ENCODE measurements around the gene HLA-A.
"Not testable (repeated sequence)": the region's sequence is repeated elsewhere in the genome, so short reads cannot be mapped to it uniquely, and the experiment has no call there.

The HLA-A gene

DNA sequence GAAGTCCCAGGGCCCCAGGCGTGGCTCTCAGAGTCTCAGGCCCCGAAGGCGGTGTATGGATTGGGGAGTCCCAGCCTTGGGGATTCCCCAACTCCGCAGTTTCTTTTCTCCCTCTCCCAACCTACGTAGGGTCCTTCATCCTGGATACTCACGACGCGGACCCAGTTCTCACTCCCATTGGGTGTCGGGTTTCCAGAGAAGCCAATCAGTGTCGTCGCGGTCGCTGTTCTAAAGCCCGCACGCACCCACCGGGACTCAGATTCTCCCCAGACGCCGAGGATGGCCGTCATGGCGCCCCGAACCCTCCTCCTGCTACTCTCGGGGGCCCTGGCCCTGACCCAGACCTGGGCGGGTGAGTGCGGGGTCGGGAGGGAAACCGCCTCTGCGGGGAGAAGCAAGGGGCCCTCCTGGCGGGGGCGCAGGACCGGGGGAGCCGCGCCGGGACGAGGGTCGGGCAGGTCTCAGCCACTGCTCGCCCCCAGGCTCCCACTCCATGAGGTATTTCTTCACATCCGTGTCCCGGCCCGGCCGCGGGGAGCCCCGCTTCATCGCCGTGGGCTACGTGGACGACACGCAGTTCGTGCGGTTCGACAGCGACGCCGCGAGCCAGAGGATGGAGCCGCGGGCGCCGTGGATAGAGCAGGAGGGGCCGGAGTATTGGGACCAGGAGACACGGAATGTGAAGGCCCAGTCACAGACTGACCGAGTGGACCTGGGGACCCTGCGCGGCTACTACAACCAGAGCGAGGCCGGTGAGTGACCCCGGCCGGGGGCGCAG, at the start of gene HLA-A:
Gene HLA-A, plus strand, starts transcription at position 258 of the 778 bp plus-strand sequence. Its CDS starts 22 bp downstream, at position 280.
- DNase-seq, result peak; percentile 78 to 82

- DNase-seq, result no peak
These were observed 49.6 kb upstream of the HLA-A start for GRCh38 chr6:29892696-29893095.

DNA sequence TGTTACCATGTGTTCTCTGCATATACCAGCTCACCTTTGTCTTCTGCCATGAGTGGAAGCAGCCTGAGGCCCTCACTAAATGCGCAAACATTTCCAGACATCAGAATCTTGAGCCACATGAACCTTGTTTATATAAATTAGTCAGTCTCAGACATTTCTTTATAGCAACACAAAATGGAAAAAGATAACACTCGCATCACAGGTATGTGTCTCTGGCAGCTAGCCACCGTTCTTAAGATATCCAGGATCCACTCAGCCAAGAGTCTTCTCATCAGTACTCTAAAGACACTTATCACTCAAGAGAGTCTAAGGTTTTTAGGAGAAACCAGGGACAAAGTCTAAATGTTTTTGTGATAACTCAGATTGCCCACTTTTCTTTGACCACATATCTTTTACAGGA, 43.1 kb upstream of the HLA-A start:
- DNase-seq, result no peak

- DNase-seq, result no peak
These were observed 37.0 kb upstream of the HLA-A start for GRCh38 chr6:29905286-29905685.

DNA sequence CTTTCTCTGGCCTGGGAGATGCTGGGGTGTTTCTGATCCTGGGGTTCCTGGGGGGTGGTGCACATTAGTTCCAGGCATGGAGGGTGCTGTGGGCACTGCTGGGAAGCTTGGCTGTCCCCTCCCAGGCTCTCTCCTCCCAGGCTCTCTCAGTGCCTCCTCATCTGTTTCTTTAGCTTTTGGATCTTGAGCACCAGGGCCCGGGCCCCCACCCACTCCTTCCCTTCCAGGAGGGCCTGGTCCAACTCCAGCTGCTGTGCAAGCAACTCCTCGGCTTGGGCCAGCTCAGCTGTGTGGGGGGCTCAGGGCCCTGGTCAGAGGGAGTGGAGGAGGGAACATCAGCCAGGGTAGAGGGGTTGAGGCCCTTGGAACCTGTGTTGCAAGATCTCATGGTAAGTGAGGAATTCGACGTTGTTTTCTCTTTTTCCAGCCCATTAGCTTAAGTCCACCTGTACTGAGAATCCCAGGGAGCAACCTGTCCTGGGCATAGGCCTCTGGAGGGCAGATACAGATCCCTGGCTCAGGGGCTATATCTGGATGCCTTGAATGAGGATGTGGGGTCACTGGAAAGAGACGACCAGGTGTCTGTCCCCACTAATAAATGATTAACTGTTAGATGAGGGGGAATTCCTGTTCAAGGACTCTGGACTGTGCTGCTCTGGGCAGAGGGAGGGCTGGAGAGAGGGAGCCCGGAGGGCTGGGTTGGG, 34.5 kb upstream of the HLA-A start:
- DNase-seq, result no peak

DNA sequence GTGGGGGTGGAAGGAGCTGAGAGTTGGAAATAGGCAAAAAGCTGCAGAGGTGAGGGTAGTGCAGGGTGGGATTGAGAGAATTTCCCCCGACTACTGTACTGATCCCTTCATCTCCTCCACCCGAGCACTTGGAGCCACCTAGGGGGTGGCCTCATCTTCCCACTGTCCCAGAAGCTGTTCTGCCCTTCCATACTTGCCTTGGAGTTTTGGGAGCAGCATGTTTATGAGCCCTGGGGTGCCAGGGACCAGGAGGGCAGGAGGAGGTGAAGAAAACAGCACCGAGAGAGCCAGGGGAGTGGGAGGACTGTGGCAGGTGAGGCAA, 34.0 kb upstream of the HLA-A start:
- DNase-seq, result no peak

DNA sequence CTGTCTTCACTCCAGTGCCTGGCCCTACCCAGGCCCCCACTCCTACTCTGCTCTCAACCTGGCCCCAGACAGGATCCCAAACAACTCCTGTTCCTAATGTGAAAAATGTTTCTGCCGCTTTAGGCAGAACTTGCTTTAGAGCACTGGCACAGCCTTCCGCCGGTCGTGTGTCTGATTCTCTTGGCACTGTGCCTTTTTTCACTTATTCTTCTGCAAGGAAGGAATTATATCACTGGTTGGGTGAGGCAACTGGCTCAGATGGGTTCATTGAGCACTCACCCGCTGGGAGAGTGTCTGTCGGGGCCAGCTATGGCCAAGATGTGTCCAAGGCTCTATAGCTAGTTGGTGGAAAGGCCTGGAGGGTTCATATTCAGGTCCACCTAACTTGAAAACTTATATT, 33.6 kb upstream of the HLA-A start:
- DNase-seq, result no peak

DNA sequence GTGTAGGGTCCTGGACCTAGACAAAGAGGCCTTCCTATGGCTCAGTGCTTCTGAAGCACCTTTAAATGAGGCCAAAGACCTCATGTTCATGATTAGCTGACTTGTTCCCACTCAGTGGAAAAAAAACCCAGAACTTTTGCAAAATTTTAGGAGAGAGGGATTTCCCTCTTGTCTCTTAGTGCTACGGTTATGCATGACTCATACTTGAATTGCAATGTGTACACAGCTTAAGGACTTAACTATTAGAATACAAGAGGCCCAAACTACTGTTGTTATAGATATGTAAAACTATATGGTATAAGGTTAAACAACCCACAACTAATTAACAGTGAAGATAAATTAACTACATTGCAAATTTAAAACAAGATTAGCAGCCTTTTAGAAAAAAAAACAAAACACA, 32.3 kb upstream of the HLA-A start:
- DNase-seq, result no peak

DNA sequence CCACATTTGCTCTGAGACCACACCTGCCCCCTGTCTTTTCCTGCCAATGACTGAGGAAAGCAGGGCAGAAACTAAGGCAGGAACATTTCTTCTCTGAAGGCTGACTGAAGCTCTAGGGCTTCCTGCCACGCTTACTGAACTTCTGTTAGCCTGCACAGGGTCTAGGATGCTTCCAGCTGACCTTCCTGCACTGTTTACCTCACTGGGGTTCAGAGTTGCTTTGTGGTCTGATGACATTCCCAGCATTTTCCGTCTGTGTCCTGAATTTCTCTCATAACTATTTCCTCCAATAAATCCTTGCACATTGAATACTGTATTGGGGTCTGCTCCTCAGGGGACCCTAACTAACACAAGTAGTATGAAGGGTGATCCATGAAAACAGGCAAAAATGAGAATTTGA, 29.5 kb upstream of the HLA-A start:
- DNase-seq, result no peak

DNA sequence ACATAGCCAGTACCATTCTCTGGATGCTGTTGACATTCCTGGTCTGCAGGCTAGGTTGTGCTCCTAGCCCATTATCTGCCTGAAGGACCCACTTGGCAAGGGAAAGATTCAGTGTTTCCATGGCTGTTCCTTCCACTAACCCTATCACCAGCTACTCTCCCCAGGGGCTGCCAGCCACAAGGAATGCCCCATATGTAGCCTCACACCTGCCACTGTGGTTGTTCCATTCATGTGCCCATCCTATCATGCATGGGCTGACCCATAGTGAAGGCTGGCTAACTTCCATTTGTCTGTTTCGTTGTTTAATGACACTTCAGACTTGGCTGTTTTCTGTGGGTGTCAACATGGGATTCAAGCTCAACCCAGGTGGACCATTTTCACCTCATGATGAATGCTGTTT, 25.6 kb upstream of the HLA-A start:
- no peak for DNase-seq

DNA sequence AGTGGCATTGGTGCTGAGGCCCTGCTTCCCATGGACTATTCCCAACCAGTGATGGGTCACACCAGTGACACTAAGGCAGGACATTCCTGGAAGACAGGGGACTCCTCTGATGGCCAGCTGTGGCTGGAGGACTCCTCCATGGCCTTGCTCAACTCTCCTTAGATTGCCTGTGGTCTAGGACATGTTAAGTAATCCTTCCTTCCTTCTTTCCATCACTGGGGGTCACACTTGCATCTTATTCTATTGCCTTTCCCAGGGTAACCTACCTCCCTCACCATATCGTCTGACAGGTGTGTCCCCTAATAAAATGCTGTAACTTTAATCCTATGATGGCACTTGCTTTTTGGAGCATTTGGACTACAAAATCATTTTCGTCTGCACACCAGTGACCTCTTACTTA, 24.5 kb upstream of the HLA-A start:
- no peak for DNase-seq

DNA sequence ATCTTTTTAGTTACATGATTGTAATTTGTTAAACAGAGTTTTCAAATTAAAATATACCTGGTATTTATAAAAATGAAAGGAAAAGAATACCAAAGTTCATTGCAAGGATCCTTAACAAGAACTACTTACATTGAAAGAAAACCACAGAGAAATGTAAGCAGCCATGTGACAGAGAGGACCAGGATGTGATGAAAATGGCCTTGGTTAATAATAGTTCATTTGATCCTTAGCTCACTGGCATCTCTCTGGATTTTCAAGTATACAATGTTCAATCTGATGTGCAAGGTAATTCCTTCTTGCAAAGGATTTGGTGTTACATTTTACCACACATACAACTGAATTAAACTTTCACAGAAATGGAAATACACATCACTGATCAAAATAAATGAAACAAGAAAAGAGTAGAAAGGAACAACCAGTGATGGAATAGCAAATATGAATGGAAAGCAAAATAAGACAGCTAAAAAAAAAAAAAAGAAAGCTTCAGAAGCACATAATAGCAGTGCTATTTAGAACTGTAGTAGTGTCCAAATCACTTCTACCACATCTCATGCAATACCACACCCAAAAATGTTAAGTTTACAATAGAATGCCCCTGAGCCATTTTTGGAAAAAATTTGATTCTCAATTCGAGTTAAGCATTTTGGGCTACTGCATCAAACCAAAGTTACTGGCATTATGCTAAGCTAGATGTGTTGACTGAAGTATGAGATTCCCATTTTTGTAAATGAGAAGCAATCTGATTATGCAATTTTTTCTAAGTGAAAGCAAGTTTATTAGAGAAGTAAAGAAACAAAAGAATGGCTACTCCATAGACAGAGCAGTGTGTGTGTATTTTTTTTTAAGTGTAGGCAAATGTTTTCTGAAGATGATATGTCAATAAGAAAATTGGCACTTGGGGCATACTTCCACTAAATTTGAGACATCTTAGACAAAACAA, 22.6 kb upstream of the HLA-A start:
- DNase-seq, result no peak

DNA sequence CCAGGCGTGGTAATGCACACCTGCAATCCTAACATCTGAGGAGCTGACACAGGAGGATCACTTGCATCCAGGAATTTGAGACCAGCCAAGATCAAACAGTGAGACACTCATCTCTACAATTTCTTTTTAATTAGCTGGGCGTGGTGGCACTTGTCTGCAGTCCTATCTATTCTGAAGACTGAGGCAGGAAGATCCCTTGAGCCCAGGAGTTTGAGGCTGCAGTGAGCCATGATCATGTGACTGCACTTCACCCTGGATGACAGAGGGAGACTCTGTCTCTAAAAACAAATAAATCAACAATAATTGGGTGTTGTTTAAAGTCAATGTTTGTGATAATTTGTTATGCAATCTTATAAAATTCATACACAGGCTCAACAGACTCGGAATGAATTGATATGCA, 18.0 kb upstream of the HLA-A start:
- DNase-seq, result no peak

DNA sequence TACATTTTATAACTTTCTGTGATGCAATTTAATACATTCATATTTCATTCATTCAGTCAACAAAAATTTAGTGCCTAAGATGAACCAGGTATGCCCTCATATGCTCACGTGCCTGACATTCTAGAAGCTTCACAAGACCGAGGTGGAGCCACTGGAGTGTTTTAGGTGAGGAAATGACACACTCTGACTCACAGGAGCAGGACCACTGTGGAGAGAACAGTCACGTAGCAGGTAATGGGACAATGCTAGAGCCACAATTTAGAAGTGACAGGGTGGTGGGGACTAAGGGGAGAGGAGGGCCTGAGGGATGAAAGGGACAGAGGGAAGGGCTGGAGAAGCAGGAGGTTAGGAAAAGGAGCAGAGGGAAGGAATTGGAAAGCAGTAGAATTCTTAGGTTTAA, 17.6 kb upstream of the HLA-A start:
- no peak for DNase-seq

DNA sequence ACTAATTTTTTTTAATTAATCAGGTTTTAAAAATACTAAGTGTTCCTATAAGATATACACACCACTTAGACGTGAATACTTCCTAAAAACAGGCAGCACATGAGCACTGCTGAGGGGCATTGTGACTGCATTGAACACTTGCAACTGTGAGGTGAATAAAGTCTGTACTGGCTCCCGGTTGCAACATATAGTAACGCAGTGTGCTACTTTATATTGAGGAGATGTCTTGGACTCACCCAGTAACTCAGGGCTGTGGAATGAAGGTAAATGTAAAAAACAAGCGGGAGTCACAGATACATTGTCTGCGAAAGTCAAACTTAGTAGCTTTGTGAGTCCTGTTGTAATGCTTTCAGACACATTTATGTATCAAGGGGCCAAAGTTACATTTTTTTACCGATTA, 17.0 kb upstream of the HLA-A start:
- no peak for DNase-seq

DNA sequence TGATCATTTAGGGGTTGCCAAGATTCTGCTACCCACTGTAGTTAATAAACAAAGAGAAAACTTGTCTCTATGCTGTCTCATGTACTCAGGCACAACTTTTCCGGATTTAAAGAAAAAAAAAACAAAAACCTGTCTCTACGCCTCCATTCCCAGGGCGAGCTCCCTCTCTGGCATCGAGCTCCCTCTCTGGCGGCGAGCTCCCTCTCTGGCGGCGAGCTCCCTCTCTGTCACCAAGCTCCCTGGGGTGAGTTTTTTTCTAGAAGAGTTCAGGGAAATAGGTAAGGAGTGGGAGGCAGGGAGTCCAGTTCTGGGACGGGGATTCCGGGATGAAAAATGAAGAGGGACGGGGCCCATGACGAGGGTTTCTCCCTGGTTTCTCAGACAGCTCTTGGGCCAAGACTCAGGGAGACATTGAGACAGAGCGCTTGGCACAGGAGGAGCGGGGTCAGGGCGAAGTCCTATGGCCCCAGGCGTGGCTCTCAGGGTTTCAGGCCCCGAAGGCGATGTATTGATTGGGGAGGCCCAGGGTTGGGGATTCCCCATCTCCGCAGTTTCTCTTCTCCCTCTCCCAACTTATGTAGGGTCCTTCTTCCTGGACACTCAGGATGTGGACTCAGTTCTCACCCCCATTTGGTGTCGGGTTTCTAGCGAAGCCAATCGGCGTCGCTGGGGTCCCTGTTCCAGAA, 16.5 kb upstream of the HLA-A start:
- no peak for DNase-seq

GRCh38 chr6:29926413-29927274, 15.7 kb upstream of the HLA-A start:
- DNase-seq, result peak in 1 of 2 donors; percentile 54

- no peak for DNase-seq
These were observed 15.1 kb upstream of the HLA-A start for GRCh38 chr6:29927275-29927569.

DNA sequence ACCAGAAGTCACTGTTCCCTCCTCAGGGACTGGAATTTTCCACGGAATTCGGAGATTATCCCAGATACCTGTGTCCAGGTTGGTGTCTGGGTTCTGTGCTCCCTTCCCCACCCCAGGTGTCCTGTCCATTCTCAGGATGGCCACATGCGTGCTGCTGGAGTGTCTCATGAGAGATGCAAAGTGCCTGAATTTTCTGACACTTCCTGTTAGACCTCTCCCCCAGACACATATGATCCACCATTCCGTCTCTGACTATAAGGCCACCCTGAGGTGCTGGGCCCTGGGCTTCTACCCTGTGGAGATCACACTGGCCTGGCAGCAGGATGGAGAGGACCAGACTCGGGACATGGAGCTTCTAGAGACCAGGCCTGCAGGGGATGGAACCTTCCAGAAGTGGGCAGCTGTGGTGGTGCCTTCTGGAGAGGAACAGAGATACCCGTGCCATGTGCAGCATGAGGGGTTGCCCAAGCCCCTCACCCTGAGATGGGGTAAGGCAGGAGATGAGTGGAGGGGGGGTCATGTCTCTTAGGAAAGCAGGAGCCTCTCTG, 14.4 kb upstream of the HLA-A start:
- DNase-seq, result no peak

- not testable (repeated sequence) for DNase-seq
These were observed 12.3 kb upstream of the HLA-A start for GRCh38 chr6:29930047-29930446.

DNA sequence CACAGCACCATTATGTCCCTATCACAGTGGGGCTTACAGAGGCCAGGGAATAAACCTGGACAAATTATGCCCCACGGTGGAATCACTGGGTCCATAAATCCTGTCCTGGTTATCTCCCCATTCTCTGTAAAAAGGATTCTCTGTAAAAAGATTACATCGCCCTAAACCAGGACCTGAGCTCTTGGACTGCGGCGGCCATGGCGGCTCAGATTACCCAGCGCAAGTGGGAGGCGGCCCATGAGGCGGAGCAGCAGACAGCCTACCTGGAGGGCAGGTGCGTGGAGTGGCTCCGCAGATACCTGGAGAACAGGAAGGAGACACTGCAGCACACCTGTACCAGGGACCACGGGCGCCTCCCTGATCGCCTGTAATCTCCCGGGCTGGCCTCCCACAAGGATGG, 8.4 kb upstream of the HLA-A start:
- no peak for DNase-seq
